Endothelial cell (in vitro differentiated cells): ENCODE results near the gene CASP3. TPM values are rescaled to one million over a fixed set of nuclear protein-coding genes. Genes with fewer than 3 reads are reported as not detected.
"Not testable (repeated sequence)": the region's sequence is repeated elsewhere in the genome, so short reads cannot be mapped to it uniquely, and the experiment has no call there.

Source experiments
- DNase-seq: peaks from one replicate; pipeline ENCODE4 v3.0.0; 2021; ENCODE audit warnings: low spot score
- H3K27ac Mint-ChIP-seq: one replicate; pipeline ENCODE4 v1.8.0; 2021; ENCODE audit warnings: mixed read lengths, inconsistent platforms; ENCODE audit not compliant: unreplicated experiment
- H3K27me3 Mint-ChIP-seq: one replicate; pipeline ENCODE4 v1.8.0; 2021; ENCODE audit warnings: mild to moderate bottlenecking, moderate library complexity, mixed read lengths, inconsistent platforms; ENCODE audit not compliant: unreplicated experiment
- H3K36me3 Mint-ChIP-seq: one replicate; pipeline ENCODE4 v1.8.0; 2021; ENCODE audit warnings: mild to moderate bottlenecking, low read depth, mixed read lengths, inconsistent platforms; ENCODE audit not compliant: unreplicated experiment
- H3K4me1 Mint-ChIP-seq: one replicate; pipeline ENCODE4 v1.8.0; 2021; ENCODE audit warnings: mild to moderate bottlenecking, mixed read lengths, inconsistent platforms; ENCODE audit not compliant: unreplicated experiment
- H3K4me3 Mint-ChIP-seq: one replicate; pipeline ENCODE4 v1.8.0; 2021; ENCODE audit warnings: mild to moderate bottlenecking, mixed read lengths, inconsistent platforms; ENCODE audit not compliant: unreplicated experiment
- H3K9me3 Mint-ChIP-seq: one replicate; pipeline ENCODE4 v1.8.0; 2021; ENCODE audit warnings: mixed read lengths, inconsistent platforms; ENCODE audit not compliant: unreplicated experiment
- total RNA-seq: library from RNA; stranded (reverse); fragmentation: NEBNext Ultra II Directional; extraction: Animal tissue kit (Norgen Biotek cat#: 25700); gene quantifications from one replicate; pipeline ENCODE4 v1.2.1, GENCODE V29; 2021; ENCODE audit not compliant: unreplicated experiment
- TF ChIP-seq, protein P1 (sequence below): fragments of 200-600 bp; sonication (generic); IDR thresholded peaks from one replicate; pipeline ENCODE4 v1.5.0; 2021; ENCODE audit warnings: antibody characterized with exemption; ENCODE audit not compliant: unreplicated experiment

Gene CASP3
- total RNA-seq, 1 donor from 2014 or later = 53.2 TPM

DNA sequence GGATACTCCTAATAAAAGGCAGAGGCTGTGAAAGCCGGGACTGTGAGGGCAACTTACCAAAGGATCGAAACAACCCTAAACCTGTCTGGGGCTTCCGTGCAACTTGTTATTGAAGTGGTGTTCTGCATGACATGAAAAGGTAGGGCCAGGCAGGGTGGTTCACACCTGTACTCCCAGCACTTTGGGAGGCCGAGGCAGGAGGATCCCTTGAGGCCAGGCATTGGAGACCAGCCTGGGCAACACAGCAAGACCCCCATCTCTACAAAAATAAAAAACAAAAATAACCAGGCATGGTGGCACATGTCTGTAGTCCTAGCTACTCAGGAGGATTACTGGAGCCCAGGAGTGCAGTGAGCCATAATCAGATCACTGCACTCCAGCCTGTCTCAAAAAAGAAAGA is 12.3 kb downstream of the CASP3 start:
- Mint-ChIP-seq H3K27me3 (no peaks in the 10 kb centered on the region), H3K36me3 (peaks cover 12% of the 10 kb centered on the region), H3K4me3 (no peak overlapping the region), H3K27ac (no peak overlapping the region), H3K9me3 (no peaks in the 10 kb centered on the region), H3K4me1 (no peaks in the 10 kb centered on the region)
- no peak for DNase-seq
- TF ChIP-seq, protein P1, sequence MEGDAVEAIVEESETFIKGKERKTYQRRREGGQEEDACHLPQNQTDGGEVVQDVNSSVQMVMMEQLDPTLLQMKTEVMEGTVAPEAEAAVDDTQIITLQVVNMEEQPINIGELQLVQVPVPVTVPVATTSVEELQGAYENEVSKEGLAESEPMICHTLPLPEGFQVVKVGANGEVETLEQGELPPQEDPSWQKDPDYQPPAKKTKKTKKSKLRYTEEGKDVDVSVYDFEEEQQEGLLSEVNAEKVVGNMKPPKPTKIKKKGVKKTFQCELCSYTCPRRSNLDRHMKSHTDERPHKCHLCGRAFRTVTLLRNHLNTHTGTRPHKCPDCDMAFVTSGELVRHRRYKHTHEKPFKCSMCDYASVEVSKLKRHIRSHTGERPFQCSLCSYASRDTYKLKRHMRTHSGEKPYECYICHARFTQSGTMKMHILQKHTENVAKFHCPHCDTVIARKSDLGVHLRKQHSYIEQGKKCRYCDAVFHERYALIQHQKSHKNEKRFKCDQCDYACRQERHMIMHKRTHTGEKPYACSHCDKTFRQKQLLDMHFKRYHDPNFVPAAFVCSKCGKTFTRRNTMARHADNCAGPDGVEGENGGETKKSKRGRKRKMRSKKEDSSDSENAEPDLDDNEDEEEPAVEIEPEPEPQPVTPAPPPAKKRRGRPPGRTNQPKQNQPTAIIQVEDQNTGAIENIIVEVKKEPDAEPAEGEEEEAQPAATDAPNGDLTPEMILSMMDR = no peak

DNA sequence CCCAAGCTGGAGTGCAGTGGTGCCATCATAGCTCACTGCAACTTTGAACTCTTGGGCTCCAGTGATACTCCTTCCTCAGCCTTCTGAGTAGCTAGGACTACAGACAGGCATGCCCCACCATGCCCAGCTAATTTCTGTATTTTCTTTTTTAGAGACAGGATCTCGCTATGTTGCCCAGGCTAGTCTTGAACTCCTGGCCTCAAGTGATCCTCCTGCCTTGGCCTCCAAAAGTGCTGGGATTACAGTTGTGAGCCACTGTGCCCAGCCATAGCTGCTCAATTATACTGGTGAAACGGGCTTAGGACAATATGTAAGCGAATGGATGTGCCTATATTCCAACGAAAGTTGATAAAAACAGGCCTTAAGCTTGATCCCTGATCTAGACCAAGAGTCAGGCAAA is 13.1 kb downstream of the CASP3 start:
- no peaks in the 10 kb centered on the region for H3K27me3 Mint-ChIP-seq
- peaks cover 16% of the 10 kb centered on the region for H3K36me3 Mint-ChIP-seq
- no peak for DNase-seq
- no peaks in the 10 kb centered on the region for H3K9me3 Mint-ChIP-seq
- TF ChIP-seq, protein P1 = no peak
- no peaks in the 10 kb centered on the region for H3K4me1 Mint-ChIP-seq
- H3K27ac Mint-ChIP-seq = no peak overlapping the region
- H3K4me3 Mint-ChIP-seq = no peak overlapping the region

DNA sequence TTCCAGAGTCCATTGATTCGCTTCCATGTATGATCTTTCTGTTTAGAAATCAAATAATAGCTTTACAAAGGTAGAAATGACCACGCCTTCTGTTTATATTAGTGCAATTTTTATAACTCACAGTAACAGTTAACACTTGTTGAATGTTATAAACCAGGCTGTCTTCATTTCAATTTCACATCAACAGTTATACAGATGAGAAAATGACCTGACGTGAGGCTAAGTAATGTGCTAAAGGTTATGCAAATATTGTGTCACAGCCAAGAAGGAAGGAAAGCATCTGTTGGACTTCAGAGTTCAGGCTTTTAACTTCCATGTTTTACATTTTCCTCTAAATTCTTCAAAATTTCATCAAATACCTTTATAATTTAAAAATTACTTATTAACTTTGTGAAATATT is 13.9 kb downstream of the CASP3 start:
- no peak overlapping the region for H3K4me3 Mint-ChIP-seq
- DNase-seq = no peak
- H3K27ac Mint-ChIP-seq = no peak overlapping the region
- no peaks in the 10 kb centered on the region for H3K4me1 Mint-ChIP-seq
- no peaks in the 10 kb centered on the region for H3K9me3 Mint-ChIP-seq
- H3K27me3 Mint-ChIP-seq = no peaks in the 10 kb centered on the region
- TF ChIP-seq, protein P1 = no peak
- H3K36me3 Mint-ChIP-seq = peaks cover 16% of the 10 kb centered on the region

DNA sequence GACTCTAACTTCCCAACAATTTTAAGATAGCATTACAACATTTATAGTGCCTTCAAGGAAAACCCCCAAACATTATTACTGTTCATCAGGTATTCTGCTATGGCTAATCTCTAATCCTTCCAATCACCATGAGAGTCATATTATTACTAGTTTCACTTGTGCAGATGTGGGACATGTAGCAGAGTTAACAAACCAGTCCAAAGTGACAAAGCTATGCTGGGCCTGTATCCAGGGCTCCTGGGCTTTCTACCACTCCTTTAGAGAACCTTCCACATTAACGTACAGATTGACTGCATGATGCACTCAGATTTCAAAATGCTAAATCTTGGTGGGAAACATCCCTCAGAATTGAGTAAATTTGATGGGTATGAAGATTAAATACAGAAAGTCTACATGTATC is 16.4 kb downstream of the CASP3 start:
- no peak overlapping the region for H3K27ac Mint-ChIP-seq
- no peak overlapping the region for H3K4me3 Mint-ChIP-seq
- no peak for DNase-seq
- no peaks in the 10 kb centered on the region for H3K9me3 Mint-ChIP-seq
- TF ChIP-seq, protein P1 = no peak
- no peaks in the 10 kb centered on the region for H3K27me3 Mint-ChIP-seq
- H3K36me3 Mint-ChIP-seq = peaks cover 31% of the 10 kb centered on the region
- no peaks in the 10 kb centered on the region for H3K4me1 Mint-ChIP-seq

DNA sequence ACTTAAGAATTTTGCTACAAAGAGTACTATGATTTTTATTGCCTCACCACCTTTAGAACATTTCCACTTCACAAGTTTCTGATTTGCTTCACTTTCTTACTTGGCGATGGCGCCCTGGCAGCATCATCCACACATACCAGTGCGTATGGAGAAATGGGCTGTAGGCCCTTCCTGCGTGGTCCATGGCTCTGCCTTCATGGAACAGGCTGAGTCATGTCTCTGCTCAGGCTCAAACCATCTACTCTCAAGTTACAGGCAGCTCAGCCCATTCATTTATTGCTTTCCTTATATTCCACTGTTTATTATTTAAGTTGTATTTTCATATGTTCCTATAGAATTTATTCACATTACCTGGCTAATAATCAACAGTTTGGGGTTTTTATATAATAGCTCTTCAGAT is 21.1 kb downstream of the CASP3 start:
- H3K27ac Mint-ChIP-seq = no peak overlapping the region
- no peak for DNase-seq
- peaks cover 5% of the 10 kb centered on the region for H3K4me1 Mint-ChIP-seq
- no peaks in the 10 kb centered on the region for H3K9me3 Mint-ChIP-seq
- no peak overlapping the region for H3K4me3 Mint-ChIP-seq
- H3K27me3 Mint-ChIP-seq = peaks cover 2% of the 10 kb centered on the region
- TF ChIP-seq, protein P1 = no peak
- H3K36me3 Mint-ChIP-seq = peaks cover 42% of the 10 kb centered on the region

DNA sequence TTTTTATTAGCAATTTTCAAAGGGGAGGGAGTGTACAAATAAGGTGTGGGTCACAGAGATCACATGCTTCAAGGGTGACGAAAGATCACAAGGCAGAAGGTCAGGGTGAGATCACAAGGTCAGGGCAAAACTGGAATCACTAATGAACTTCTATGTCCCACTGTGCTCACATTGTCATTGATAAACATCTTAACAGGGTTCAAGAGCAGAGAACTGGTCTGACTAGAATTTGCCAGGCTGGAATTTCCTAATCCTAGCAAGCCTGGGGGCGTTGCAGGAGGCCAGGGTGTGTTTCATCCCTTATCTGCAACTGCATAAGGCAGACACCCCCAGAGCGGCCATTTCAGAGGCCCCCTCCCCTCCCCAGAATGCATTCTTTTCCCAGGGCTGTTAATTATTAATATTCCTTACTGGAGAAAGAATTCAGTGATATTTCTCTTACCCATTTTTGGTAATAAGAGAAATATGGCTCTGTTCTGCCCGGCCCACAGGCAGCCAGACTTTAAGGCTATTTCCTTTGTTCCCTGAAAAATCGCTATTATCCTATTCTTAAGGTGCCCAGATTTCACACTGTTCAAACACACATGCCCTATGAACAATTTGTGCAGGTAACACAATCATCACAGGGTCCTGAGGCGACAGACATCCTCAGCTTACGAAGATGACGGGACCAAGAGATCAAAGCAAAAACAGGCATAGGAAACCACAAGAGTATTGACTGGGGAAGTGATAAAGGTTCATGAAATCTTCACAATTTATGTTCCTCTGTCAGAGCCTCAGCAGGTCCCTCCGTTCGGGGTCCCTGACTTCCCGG is 23.3 kb downstream of the CASP3 start:
- not testable (repeated sequence) for H3K9me3 Mint-ChIP-seq, H3K27ac Mint-ChIP-seq, DNase-seq, H3K4me1 Mint-ChIP-seq, H3K27me3 Mint-ChIP-seq
- peak overlapping the region; percentile 3 for H3K4me3 Mint-ChIP-seq
- peaks cover 39% of the 10 kb centered on the region for H3K36me3 Mint-ChIP-seq
